ENCODE data around the gene MAD1L1. TPM values are rescaled to one million over a fixed set of nuclear protein-coding genes. Genes with fewer than 3 reads are reported as not detected.
"Not testable (repeated sequence)": the region's sequence is repeated elsewhere in the genome, so short reads cannot be mapped to it uniquely, and the experiment has no call there.

The MAD1L1 gene
- total and polyA plus RNA-seq, 2 donors, result 23.1 to 27.4 TPM

GRCh38 chr7:1825897-1826741, 406.6 kb downstream of the MAD1L1 start:
- no peak for DNase-seq (ENCODE audit: extremely low spot score)
- WGBS, result 92% methylated on average over 45 of the region's 45 CpGs
- Histone ChIP-seq H3K4me3 (ENCODE audit: low read depth, low read length) (no peak overlapping the region), H3K36me3 (ENCODE audit: insufficient read depth) (no peaks in the 10 kb centered on the region), H3K27ac (ENCODE audit: low read depth) (no peak overlapping the region), H3K4me1 (ENCODE audit: insufficient read depth) (no peaks in the 10 kb centered on the region)

GRCh38 chr7:1825647-1825896, 407.2 kb downstream of the MAD1L1 start:
- not testable (repeated sequence) for H3K4me1 ChIP-seq (ENCODE audit: insufficient read depth); H3K27ac ChIP-seq (ENCODE audit: low read depth); H3K36me3 ChIP-seq (ENCODE audit: insufficient read depth); H3K4me3 ChIP-seq (ENCODE audit: low read depth, low read length); DNase-seq (ENCODE audit: extremely low spot score)
- WGBS, result 93% methylated on average over 4 of the region's 4 CpGs

- not testable (repeated sequence) for DNase-seq (ENCODE audit: extremely low spot score); H3K4me1 ChIP-seq (ENCODE audit: insufficient read depth); H3K36me3 ChIP-seq (ENCODE audit: insufficient read depth); H3K4me3 ChIP-seq (ENCODE audit: low read depth, low read length); H3K27ac ChIP-seq (ENCODE audit: low read depth)
- 88% methylated on average over 28 of the region's 28 CpGs for WGBS
These were observed 407.7 kb downstream of the MAD1L1 start for GRCh38 chr7:1824882-1825646.

- WGBS, result 89% methylated on average over 34 of the region's 35 CpGs
- not testable (repeated sequence) for DNase-seq (ENCODE audit: extremely low spot score); H3K4me1 ChIP-seq (ENCODE audit: insufficient read depth); H3K36me3 ChIP-seq (ENCODE audit: insufficient read depth); H3K4me3 ChIP-seq (ENCODE audit: low read depth, low read length); H3K27ac ChIP-seq (ENCODE audit: low read depth)
These were observed 408.4 kb downstream of the MAD1L1 start for GRCh38 chr7:1824151-1824881.

- 95% methylated on average over 24 of the region's 24 CpGs for WGBS
- DNase-seq (ENCODE audit: extremely low spot score), result no peak
- Histone ChIP-seq H3K4me3 (ENCODE audit: low read depth, low read length) (no peak overlapping the region), H3K4me1 (ENCODE audit: insufficient read depth) (no peaks in the 10 kb centered on the region), H3K36me3 (ENCODE audit: insufficient read depth) (no peaks in the 10 kb centered on the region), H3K27ac (ENCODE audit: low read depth) (no peak overlapping the region)
These were observed 409.2 kb downstream of the MAD1L1 start for GRCh38 chr7:1823376-1824150.

- Histone ChIP-seq H3K27ac (ENCODE audit: low read depth) (no peak overlapping the region), H3K4me1 (ENCODE audit: insufficient read depth) (no peaks in the 10 kb centered on the region), H3K36me3 (ENCODE audit: insufficient read depth) (no peaks in the 10 kb centered on the region), H3K4me3 (ENCODE audit: low read depth, low read length) (no peak overlapping the region)
- no peak for DNase-seq (ENCODE audit: extremely low spot score)
- WGBS, result 81% methylated on average over 26 of the region's 26 CpGs
These were observed 413.4 kb downstream of the MAD1L1 start for GRCh38 chr7:1819259-1819841.

GRCh38 chr7:1818575-1819258, 414.0 kb downstream of the MAD1L1 start:
- no peak overlapping the region for H3K4me3 ChIP-seq (ENCODE audit: low read depth, low read length)
- no peaks in the 10 kb centered on the region for H3K36me3 ChIP-seq (ENCODE audit: insufficient read depth)
- DNase-seq (ENCODE audit: extremely low spot score), result no peak
- no peaks in the 10 kb centered on the region for H3K4me1 ChIP-seq (ENCODE audit: insufficient read depth)
- H3K27ac ChIP-seq (ENCODE audit: low read depth), result no peak overlapping the region
- WGBS, result 87% methylated on average over 28 of the region's 28 CpGs

GRCh38 chr7:1817061-1817712, 415.6 kb downstream of the MAD1L1 start:
- Histone ChIP-seq H3K27ac (ENCODE audit: low read depth) (no peak overlapping the region), H3K4me3 (ENCODE audit: low read depth, low read length) (no peak overlapping the region), H3K36me3 (ENCODE audit: insufficient read depth) (no peaks in the 10 kb centered on the region), H3K4me1 (ENCODE audit: insufficient read depth) (no peaks in the 10 kb centered on the region)
- 96% methylated on average over 57 of the region's 57 CpGs for WGBS
- no peak for DNase-seq (ENCODE audit: extremely low spot score)

GRCh38 chr7:1816451-1816850, 416.3 kb downstream of the MAD1L1 start:
- DNase-seq (ENCODE audit: extremely low spot score); H3K36me3 ChIP-seq (ENCODE audit: insufficient read depth); H3K4me3 ChIP-seq (ENCODE audit: low read depth, low read length); H3K27ac ChIP-seq (ENCODE audit: low read depth); H3K4me1 ChIP-seq (ENCODE audit: insufficient read depth): not testable (repeated sequence)
- WGBS, result 76% methylated on average over 7 of the region's 7 CpGs

- not testable (repeated sequence) for H3K4me3 ChIP-seq (ENCODE audit: low read depth, low read length); H3K4me1 ChIP-seq (ENCODE audit: insufficient read depth); H3K36me3 ChIP-seq (ENCODE audit: insufficient read depth); DNase-seq (ENCODE audit: extremely low spot score); H3K27ac ChIP-seq (ENCODE audit: low read depth)
- 92% methylated on average over 36 of the region's 36 CpGs for WGBS
These were observed 417.0 kb downstream of the MAD1L1 start for GRCh38 chr7:1815551-1816281.

- 92% methylated on average over 17 of the region's 17 CpGs for WGBS
These were observed 417.7 kb downstream of the MAD1L1 start for GRCh38 chr7:1815051-1815481.

More at GRCh38 chr7:1815051-1815481, 417.7 kb downstream of the MAD1L1 start:
- H3K36me3 ChIP-seq (ENCODE audit: insufficient read depth), result no peaks in the 10 kb centered on the region
- no peak overlapping the region for H3K27ac ChIP-seq (ENCODE audit: low read depth)
- H3K4me3 ChIP-seq (ENCODE audit: low read depth, low read length), result no peak overlapping the region
- no peaks in the 10 kb centered on the region for H3K4me1 ChIP-seq (ENCODE audit: insufficient read depth)
- DNase-seq (ENCODE audit: extremely low spot score), result no peak

Measured in urinary bladder (tissue), 4 donors.